ENCODE data around the gene ADD3.

- TF ChIP-seq ZNF484 (CRISPR knock-in tag; IDR thresholded peaks at IDR 0.05; ENCODE audit: borderline replicate concordance, low read depth) (no peak), ISX (CRISPR knock-in tag; conservative IDR thresholded peaks at IDR 0.05) (no peak)
Observed at GRCh38 chr10:110041479-110041829, 33.7 kb downstream of the ADD3 start.

Measured in HepG2 (cell line).